HEK293T (cell line): ENCODE measurements around the gene CALD1.

Source experiments
- BHLHE40 ChIP-seq: fragments of 450-650 bp; IDR thresholded peaks from 2 replicates; pipeline ENCODE4 v1.6.1; 2016; ENCODE audit warnings: mild to moderate bottlenecking, moderate library complexity, borderline replicate concordance
- FOXK2 ChIP-seq: fragments of 450-650 bp; IDR thresholded peaks from 2 replicates; pipeline ENCODE4 v1.6.1; 2016; ENCODE audit warnings: mild to moderate bottlenecking
- FOXM1 ChIP-seq: fragments of 450-650 bp; IDR thresholded peaks from 2 replicates; pipeline ENCODE4 v1.6.1; 2017; ENCODE audit warnings: mild to moderate bottlenecking, borderline replicate concordance
- LEF1 ChIP-seq: fragments of 450-650 bp; IDR thresholded peaks from 2 replicates; pipeline ENCODE4 v1.6.1; 2017; ENCODE audit warnings: mild to moderate bottlenecking, borderline replicate concordance
- NFRKB ChIP-seq: fragments of 450-650 bp; IDR thresholded peaks from 2 replicates; pipeline ENCODE4 v1.6.1; 2016; ENCODE audit warnings: mild to moderate bottlenecking, moderate library complexity
- SP1 ChIP-seq: fragments of 450-650 bp; IDR thresholded peaks from 2 replicates; pipeline ENCODE4 v1.6.1; 2017
- ZNF384 ChIP-seq: fragments of 450-650 bp; IDR thresholded peaks from 2 replicates; pipeline ENCODE4 v1.6.1; 2016
- TF ChIP-seq, protein P1 (sequence below): fragments of 450-650 bp; IDR thresholded peaks from 2 replicates; pipeline ENCODE4 v1.6.1; 2016

DNA sequence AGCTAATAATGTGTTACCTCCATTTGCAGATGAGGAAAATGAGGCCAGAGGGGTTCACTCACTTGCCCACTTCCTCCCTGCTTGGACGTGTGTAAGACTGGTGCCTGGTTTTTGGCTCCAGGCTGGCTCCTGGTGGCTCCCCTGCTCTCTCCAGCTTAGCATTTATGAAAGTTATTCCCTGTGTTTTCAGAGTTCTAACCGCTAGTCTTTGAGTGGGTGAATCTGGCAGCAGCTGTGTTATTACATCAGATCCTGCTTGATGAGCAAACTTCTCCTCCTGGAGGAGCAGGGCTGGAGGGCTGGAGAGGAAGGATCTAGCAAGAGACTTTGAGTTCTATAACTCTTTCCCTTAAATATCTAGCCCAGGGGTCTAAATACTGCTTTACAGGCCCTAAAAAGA, 125.9 kb downstream of the CALD1 start:
- TF ChIP-seq FOXK2 (no peak), NFRKB (no peak), BHLHE40 (no peak), SP1 (no peak), LEF1 (no peak), FOXM1 (no peak), ZNF384 (no peak)
- TF ChIP-seq, protein P1, sequence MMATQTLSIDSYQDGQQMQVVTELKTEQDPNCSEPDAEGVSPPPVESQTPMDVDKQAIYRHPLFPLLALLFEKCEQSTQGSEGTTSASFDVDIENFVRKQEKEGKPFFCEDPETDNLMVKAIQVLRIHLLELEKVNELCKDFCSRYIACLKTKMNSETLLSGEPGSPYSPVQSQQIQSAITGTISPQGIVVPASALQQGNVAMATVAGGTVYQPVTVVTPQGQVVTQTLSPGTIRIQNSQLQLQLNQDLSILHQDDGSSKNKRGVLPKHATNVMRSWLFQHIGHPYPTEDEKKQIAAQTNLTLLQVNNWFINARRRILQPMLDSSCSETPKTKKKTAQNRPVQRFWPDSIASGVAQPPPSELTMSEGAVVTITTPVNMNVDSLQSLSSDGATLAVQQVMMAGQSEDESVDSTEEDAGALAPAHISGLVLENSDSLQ: no peak
